SK-N-SH (cell line): ENCODE results near the gene EVC2.

ENCODE experiments used
- CTCF ChIP-seq: fragments of 200-600 bp; sonication (generic); IDR thresholded peaks from 2 replicates; pipeline ENCODE4 v1.6.1; 2017; ENCODE audit warnings: antibody characterized with exemption, mild to moderate bottlenecking, moderate library complexity
- EP300 ChIP-seq, 2 experiments: IDR thresholded peaks; 2 replicates each; pipeline versions ENCODE4 v1.4.0 to v1.6.1; 2012; ENCODE audit warnings: borderline replicate concordance in 1 of 2, low read depth in 1 of 2, low read length in 1 of 2
- JUND ChIP-seq: IDR thresholded peaks from 2 replicates; pipeline ENCODE4 v1.4.0; 2012
- MAX ChIP-seq: IDR thresholded peaks from 2 replicates; pipeline ENCODE4 v1.4.0; 2012; ENCODE audit warnings: low read depth
- NRF1 ChIP-seq: IDR thresholded peaks from 2 replicates; pipeline ENCODE4 v1.6.1; 2012; ENCODE audit warnings: low read depth, mild to moderate bottlenecking, low read length
- POLR2AphosphoS5 ChIP-seq: IDR thresholded peaks from 2 replicates; pipeline ENCODE4 v1.6.1; 2012; ENCODE audit warnings: low read depth, low read length
- TCF12 ChIP-seq: IDR thresholded peaks from 2 replicates; pipeline ENCODE4 v1.4.0; 2012
- USF2 ChIP-seq: fragments of 150-350 bp; IDR thresholded peaks from 2 replicates; pipeline ENCODE4 v1.6.1; 2017; ENCODE audit warnings: antibody characterized with exemption, low read length, low read depth, borderline replicate concordance

GRCh38 chr4:5569451-5569850, 138.9 kb downstream of the EVC2 start:
- TF ChIP-seq JUND = no peak
- no peak for TF ChIP-seq POLR2AphosphoS5
- no peak for TF ChIP-seq USF2
- TF ChIP-seq NRF1 = no peak
- no peak for TF ChIP-seq MAX
- no peak for TF ChIP-seq CTCF
- no peak for TF ChIP-seq EP300 (IDR thresholded peaks at IDR 0.05; ENCODE audit: borderline replicate concordance in 1 of 2, low read depth in 1 of 2, low read length in 1 of 2)
- TF ChIP-seq TCF12 = no peak
